Activated CD4-positive, alpha-beta T cell treated with anti-CD3 and anti-CD28 coated beads, Interleukin-2, amount 50 U/mL, for 4 hours (primary cell): ENCODE results near the gene IFFO2.

Source experiments
- DNase-seq, 2 experiments: peaks; one replicate each; pipeline ENCODE4 v3.0.0-alpha.2; 2020

IFFO2 gene

GRCh38 chr1:18956193-18957135 lies at the start of gene IFFO2:
Gene IFFO2 (minus strand): TSS chr1:18956676. CDS start chr1:18956332, 344 bp downstream.
- DNase-seq: peak; percentile 98 to 99

- no peak for DNase-seq
Observed at GRCh38 chr1:19006000-19006399, 49.5 kb upstream of the IFFO2 start.

GRCh38 chr1:19003371-19004290 lies 47.2 kb upstream of the IFFO2 start:
- no peak for DNase-seq

GRCh38 chr1:19000065-19000464 lies 43.6 kb upstream of the IFFO2 start:
- DNase-seq: no peak

- DNase-seq: no peak
Observed at GRCh38 chr1:18999359-18999758, 42.9 kb upstream of the IFFO2 start.

GRCh38 chr1:18998016-18998724 lies 41.7 kb upstream of the IFFO2 start:
- DNase-seq: no peak

GRCh38 chr1:18997508-18997907 lies 41.0 kb upstream of the IFFO2 start:
- no peak for DNase-seq

GRCh38 chr1:18996548-18997177 lies 40.2 kb upstream of the IFFO2 start:
- DNase-seq: no peak

- no peak for DNase-seq
Observed at GRCh38 chr1:18994381-18994780, 37.9 kb upstream of the IFFO2 start.

GRCh38 chr1:18992646-18993045 lies 36.2 kb upstream of the IFFO2 start:
- DNase-seq: no peak

GRCh38 chr1:18991585-18991984 lies 35.1 kb upstream of the IFFO2 start:
- DNase-seq: no peak

GRCh38 chr1:18989896-18990295 lies 33.4 kb upstream of the IFFO2 start:
- no peak for DNase-seq

GRCh38 chr1:18989176-18989799 lies 32.8 kb upstream of the IFFO2 start:
- no peak for DNase-seq

GRCh38 chr1:18981242-18981641 lies 24.8 kb upstream of the IFFO2 start:
- no peak for DNase-seq

- no peak for DNase-seq
Observed at GRCh38 chr1:18978706-18979105, 22.2 kb upstream of the IFFO2 start.

- no peak for DNase-seq
Observed at GRCh38 chr1:18977428-18977827, 21.0 kb upstream of the IFFO2 start.

GRCh38 chr1:18976096-18976495 lies 19.6 kb upstream of the IFFO2 start:
- no peak for DNase-seq

- no peak for DNase-seq
Observed at GRCh38 chr1:18974606-18975005, 18.1 kb upstream of the IFFO2 start.

GRCh38 chr1:18974005-18974404 lies 17.5 kb upstream of the IFFO2 start:
- no peak for DNase-seq

- DNase-seq: no peak
Observed at GRCh38 chr1:18973446-18973955, 17.0 kb upstream of the IFFO2 start.

- no peak for DNase-seq
Observed at GRCh38 chr1:18972991-18973390, 16.5 kb upstream of the IFFO2 start.

- DNase-seq: no peak
Observed at GRCh38 chr1:18972531-18972930, 16.1 kb upstream of the IFFO2 start.
